ENCODE results near the gene GATA2.

Gene GATA2

GRCh38 chr3:128492671-128493569 is at the start of gene GATA2:
GATA2 (minus strand) TSS chr3:128493201; CDS start chr3:128487031, 6,170 bp downstream.
- DNase-seq: no peak

DNA sequence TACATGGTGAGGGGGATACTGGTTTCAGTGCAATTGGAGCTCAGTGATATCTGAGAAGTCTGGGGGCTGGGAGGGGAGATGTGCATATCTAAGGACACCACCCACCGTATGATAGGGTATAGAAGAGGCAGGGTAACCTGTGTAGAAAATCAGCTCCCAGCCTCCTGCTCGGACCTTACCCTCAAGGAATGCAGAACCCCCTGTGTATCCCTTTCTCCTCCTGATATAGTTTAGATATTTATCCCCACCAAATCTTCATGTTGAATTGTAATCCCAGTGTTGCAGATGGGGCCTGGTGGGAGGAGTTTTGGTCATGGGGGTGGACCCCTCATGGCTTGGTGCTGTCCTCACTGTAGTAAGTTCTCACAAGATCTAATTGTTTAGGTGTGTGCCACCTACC is 48.2 kb upstream of the GATA2 start:
- DNase-seq: no peak

GRCh38 chr3:128539376-128539775 is 46.4 kb upstream of the GATA2 start:
- DNase-seq: no peak

- no peak for DNase-seq
Measured at GRCh38 chr3:128537091-128537703, 44.2 kb upstream of the GATA2 start.

- DNase-seq: no peak
Measured at GRCh38 chr3:128532012-128532983, 39.3 kb upstream of the GATA2 start.

GRCh38 chr3:128524374-128525299 is 31.6 kb upstream of the GATA2 start:
- no peak for DNase-seq

DNA sequence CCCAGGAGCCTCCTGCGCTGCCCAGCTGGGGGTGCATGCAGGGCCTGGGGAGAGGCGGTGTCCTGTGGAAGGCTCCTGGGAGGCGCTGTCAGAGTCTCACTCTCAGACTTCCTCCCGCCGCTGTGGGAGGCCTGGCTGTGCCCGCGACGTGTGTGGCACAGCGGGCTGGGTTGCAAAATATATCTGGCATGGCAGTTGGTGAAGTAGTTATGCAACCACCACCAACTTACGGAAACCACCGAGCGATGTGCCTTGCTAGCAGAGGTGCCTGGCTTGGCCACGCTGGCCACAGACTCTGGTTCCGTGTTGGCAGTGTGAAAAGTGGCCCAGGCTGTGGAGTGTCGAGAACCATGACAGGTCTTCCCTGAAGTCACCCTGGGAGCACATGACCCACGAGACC is 30.6 kb upstream of the GATA2 start:
- DNase-seq: no peak

DNA sequence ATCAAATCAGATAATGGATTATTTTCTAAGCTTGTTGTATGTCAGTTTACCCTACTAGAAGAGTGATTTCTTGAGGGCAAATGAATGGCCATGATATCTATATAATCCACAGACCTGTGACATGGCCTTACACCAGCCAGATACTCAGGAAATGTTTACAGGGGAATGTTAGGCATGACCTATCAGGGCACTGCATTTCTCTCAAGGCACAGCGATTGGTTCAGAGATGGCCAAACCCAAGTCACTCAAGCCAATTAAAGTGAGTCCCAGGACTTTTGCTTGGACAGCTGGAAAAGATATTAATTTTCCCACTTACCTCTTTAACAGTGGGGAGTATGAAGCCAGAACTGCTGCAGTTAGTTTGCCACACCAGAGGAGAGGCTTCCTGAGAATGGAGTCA is 28.7 kb upstream of the GATA2 start:
- DNase-seq: no peak

DNA sequence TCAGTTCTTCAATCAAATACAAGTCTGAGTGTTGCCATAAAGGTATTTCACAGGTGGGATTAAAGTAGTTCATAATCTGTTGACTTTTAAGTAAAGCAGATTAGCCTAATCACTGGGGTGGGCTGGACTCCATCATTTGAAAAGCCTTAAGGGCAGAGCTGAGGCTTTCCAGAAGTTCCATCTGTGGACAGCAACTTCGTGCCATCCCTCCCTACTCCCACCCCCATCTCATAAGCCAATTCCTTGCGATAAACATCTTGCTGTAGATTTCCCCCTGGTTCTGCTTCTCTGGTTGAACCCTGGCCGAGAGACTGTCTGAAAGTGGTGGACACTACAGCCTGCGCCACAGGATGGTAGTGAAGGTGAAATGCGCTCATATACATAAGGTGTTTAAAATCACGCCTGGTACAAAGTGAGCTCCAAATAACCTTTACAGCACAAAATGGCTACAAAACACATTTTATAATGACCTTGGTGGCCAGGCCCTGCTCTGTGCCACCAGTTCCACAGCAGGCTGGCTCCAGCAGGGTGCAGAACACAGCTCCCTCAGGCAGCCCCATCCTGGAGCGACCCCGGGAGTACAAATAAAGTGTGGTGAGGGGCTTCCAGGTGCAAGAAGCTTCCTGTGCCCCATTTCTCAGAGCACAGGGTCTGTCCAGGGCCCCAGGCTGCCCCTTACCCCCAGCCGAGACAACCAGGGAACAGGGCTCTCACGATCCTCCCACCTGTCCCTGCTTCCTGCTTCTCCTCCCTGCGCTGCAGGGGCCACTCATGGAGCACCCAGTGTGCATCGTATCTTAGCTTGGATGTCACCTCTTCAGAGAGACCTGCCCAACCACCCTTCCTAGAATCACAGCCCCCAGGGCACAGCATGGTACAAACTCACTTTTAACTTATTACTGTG is 25.8 kb upstream of the GATA2 start:
- no peak for DNase-seq

GRCh38 chr3:128517648-128518047 is 24.6 kb upstream of the GATA2 start:
- DNase-seq: no peak

DNA sequence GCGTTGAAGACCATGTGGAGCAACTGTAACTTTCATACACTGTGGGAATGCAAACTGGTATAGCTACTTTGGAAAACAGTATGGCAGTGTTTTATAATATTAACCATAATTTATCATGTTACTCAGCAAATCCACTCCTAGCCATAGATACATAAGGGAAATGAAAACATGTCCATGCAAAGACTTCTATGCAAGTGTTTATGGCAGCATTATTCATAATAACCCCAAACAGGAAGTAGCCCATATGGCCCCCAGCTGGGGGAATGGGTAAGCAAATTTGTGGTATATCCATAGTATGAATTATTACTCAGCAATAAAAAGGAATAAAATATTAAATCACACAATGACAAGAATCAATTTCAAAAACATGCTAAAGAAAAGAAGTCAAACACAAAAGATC is 23.0 kb upstream of the GATA2 start:
- DNase-seq: no peak

- DNase-seq: no peak
Measured at GRCh38 chr3:128508852-128509251, 15.9 kb upstream of the GATA2 start.

DNA sequence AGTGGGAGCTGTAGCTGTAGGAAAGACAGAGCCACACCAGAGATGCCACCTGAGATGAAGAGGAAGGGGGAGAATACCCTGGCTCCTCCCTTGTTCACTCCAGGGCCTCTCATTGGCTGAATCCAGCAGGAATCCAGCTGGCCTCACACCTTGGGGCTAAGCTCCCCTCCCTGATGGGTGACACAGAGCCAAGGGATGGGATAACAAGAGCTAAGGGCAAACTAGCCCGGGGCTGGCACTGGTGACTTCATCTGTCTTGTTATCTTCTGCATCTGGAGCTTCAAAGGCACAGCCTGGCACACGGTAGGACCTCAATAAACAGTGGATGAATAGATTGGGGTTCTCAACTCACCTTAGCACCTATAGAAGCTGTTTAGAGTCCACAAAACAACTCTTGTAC is 13.8 kb upstream of the GATA2 start:
- no peak for DNase-seq

DNA sequence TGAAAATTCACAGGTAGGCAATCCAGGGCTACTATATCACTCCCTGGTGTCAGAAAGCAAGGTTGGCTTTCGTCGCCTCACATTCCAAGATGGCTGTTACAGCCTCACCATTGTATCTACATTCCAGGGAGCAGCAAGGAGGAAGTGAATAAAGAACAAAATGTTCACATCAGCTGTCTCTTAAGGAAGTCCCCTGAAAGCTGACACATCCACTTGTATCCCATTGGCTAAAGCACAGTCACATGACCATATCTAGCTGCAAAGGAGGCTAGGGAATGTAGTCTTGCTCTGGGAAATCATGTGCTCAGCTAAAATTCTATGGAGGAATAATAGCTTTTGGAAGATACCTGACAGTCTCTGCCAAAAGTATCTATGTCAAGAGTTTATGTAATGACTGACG is 12.8 kb upstream of the GATA2 start:
- no peak for DNase-seq

DNA sequence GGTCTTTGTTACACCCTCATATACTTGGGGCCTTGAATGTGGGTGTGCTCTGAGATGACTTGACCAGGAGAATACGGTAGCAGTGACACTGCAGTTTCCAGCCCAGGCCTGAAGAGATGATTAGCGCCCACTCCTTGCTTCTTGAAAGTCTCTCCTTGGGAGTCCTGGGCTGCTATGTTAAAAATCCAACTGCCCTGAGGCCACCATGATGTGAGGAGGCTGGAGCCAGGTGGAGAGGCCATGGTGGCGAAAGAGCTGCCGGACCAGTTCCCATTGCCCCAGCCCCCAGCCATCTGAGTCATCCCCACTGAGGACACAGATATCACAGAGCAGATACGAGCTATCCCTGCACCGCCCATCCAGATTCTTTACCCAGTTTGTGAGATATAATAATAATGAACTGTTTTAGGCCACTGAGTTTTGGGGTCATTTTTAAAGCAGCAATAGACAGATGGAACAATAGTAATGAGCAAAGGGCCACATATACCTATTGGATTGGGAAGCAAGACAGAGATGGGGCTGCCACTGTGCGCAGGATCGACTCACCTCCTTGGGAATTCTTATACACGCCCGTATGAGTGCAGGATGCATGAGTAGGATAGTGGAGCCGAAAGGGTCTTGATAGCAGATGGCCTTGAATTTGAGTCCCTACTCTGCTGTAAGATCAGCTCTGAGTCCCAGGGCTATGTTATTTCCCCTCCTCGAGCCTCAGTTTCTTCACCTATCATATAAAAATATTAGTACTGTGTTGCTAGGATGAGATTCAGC is 12.1 kb upstream of the GATA2 start:
- DNase-seq: no peak

GRCh38 chr3:128504533-128504915 is 11.5 kb upstream of the GATA2 start:
- DNase-seq: no peak

DNA sequence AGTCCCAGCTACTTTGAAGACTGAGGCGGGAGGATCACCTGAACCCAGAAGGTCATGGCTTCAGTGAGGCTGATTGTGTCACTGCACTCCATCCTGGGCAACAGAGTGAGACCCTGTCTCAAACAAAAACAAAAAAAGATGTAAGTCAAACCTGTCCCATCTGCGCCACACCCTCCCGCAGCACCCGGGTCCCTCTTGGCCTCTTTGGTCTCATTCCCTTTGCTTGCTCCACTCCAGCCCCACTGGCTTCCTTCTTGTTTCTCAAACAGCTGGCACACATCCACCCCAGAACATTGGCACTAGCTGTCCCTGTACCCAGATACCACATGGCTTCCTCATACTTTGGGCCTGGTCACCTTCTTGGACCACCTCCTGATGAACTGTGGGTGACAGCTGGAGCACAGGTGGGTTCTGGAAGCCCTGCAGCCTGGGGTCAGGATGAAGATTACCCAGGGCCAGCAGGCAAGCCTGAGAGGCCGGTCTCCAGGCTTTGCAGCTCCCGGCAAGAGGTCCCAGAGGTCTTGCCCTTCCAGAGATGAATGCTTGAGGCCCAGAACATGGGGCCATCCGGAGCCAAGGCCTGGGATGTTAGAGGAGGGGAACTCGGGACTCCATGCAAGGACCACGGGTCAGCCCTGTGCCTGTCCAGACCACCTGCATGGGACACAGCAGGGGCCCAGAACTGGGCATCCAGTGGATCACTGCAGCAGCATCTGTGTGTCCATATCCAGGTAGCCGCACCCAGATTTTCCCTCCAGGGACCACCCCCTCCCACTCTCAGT is 10.9 kb upstream of the GATA2 start:
- DNase-seq: no peak

- no peak for DNase-seq
Measured at GRCh38 chr3:128503164-128503651, 10.2 kb upstream of the GATA2 start.

DNA sequence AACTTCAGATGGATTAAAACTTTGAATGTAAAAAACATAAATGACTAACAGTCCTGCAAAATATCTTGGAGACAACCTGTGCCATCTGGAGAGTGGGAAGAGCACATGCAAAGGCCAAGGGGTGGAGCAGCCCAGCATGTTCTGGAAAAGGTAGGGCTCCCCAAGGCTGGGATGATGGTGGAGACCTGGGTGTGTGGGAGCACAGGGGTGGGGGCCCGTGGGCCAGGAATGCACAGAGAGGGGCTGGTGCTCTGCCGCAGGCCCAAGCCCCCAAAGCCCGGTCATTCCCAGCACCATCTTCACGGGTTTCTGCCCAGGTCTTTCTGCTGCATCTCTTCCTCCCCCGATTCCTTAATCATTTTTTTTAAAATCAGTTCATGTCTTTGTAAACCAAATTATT is 9.7 kb upstream of the GATA2 start:
- DNase-seq: no peak
